SU-DHL-6 (cell line): ENCODE results near the gene PACS1.

ENCODE experiments used
- H2AFZ ChIP-seq: fragments of 200-600 bp; sonication (generic); 2 replicates; pipeline ENCODE4 v1.6.1; 2014; ENCODE audit warnings: low read depth, mild to moderate bottlenecking, moderate library complexity, mixed read lengths, antibody characterized with exemption, low read length; ENCODE audit not compliant: severe bottlenecking
- H3F3A ChIP-seq: fragments of 200-600 bp; shearing (Covaris generic); 2 replicates; pipeline ENCODE4 v1.6.0; 2016; ENCODE audit warnings: antibody characterized with exemption, mild to moderate bottlenecking; ENCODE audit not compliant: insufficient read depth
- H3K27ac ChIP-seq: fragments of 200-600 bp; sonication (generic); 2 replicates; pipeline ENCODE4 v1.5.1; 2016; ENCODE audit warnings: low read depth, mild to moderate bottlenecking, low read length, moderate library complexity, mixed read lengths
- H3K27me3 ChIP-seq: fragments of 200-600 bp; sonication (generic), shearing (Covaris generic); 2 replicates; pipeline ENCODE4 v1.6.0; 2014; ENCODE audit warnings: mild to moderate bottlenecking, low read length
- H3K36me3 ChIP-seq: fragments of 200-600 bp; sonication (generic); 2 replicates; pipeline ENCODE4 v1.6.1; 2014; ENCODE audit warnings: mild to moderate bottlenecking, low read length, mixed read lengths
- H3K4me2 ChIP-seq: fragments of 300-600, 200-600 bp; shearing (Covaris generic), sonication (generic); 2 replicates; pipeline ENCODE4 v1.6.0; 2014; ENCODE audit warnings: low read length, low read depth, mild to moderate bottlenecking; ENCODE audit not compliant: poor library complexity, severe bottlenecking
- H3K4me3 ChIP-seq: fragments of 200-600 bp; sonication (generic); 2 replicates; pipeline ENCODE4 v1.5.1; 2014; ENCODE audit warnings: antibody characterized with exemption, low read length, mild to moderate bottlenecking, mixed read lengths; ENCODE audit not compliant: insufficient read depth, poor library complexity, severe bottlenecking
- H3K79me2 ChIP-seq: fragments of 200-600 bp; sonication (generic); 2 replicates; pipeline ENCODE4 v1.6.1; 2014; ENCODE audit warnings: mild to moderate bottlenecking, low read length, moderate library complexity; ENCODE audit not compliant: insufficient read depth
- H3K9ac ChIP-seq: fragments of 200-600 bp; sonication (generic); 2 replicates; pipeline ENCODE4 v1.7.0; 2014; ENCODE audit warnings: mild to moderate bottlenecking, low read length
- H3K9me2 ChIP-seq: fragments of 200-600 bp; sonication (generic); replicated peaks from 2 replicates; pipeline ENCODE4 v1.6.1; 2014; ENCODE audit warnings: low read length; ENCODE audit not compliant: insufficient read depth
- H3K9me3 ChIP-seq: fragments of 200-600 bp; sonication (generic); 2 replicates; pipeline ENCODE4 v1.6.1; 2014; ENCODE audit warnings: low read length, mixed read lengths; ENCODE audit not compliant: insufficient read depth
- H4K20me1 ChIP-seq: fragments of 200-600 bp; sonication (generic); 2 replicates; pipeline ENCODE4 v1.6.1; 2014; ENCODE audit warnings: low read depth, mild to moderate bottlenecking, antibody characterized with exemption, low read length, moderate library complexity, mixed read lengths
- CTCF ChIP-seq: fragments of 200-600 bp; sonication (generic); IDR thresholded peaks from one replicate; pipeline ENCODE4 v1.5.1; 2017; ENCODE audit warnings: antibody characterized with exemption, mild to moderate bottlenecking, low read length, moderate library complexity; ENCODE audit not compliant: insufficient read depth, poor library complexity, severe bottlenecking
- EZH2phosphoT487 ChIP-seq: fragments of 200-600 bp; sonication (generic), shearing (Covaris generic); conservative IDR thresholded peaks from 2 replicates; pipeline ENCODE4 v1.6.1; 2018; ENCODE audit warnings: mild to moderate bottlenecking, antibody characterized with exemption, low read length, moderate library complexity, mixed read lengths

PACS1 gene

GRCh38 chr11:66068923-66069714 lies 953 bp upstream of the PACS1 start:
- peaks cover 46% of the 10 kb centered on the region for H3F3A ChIP-seq
- H3K4me3 ChIP-seq, result peak overlapping the region; percentile 59
- peak overlapping the region; percentile 61 for H2AFZ ChIP-seq
- no peaks in the 10 kb centered on the region for H3K9me3 ChIP-seq
- no peaks in the 10 kb centered on the region for H3K27me3 ChIP-seq
- peaks cover 25% of the 10 kb centered on the region for H3K36me3 ChIP-seq
- peak overlapping the region; percentile 59 for H3K4me2 ChIP-seq
- no peaks in the 10 kb centered on the region for H4K20me1 ChIP-seq
- no peak for TF ChIP-seq CTCF
- TF ChIP-seq EZH2phosphoT487, result no peak
- peak overlapping the region; percentile 70 for H3K27ac ChIP-seq
- H3K9me2 ChIP-seq, result no peaks in the 10 kb centered on the region
- H3K79me2 ChIP-seq, result no peaks in the 10 kb centered on the region
- H3K9ac ChIP-seq, result peak overlapping the region; percentile 71

DNA sequence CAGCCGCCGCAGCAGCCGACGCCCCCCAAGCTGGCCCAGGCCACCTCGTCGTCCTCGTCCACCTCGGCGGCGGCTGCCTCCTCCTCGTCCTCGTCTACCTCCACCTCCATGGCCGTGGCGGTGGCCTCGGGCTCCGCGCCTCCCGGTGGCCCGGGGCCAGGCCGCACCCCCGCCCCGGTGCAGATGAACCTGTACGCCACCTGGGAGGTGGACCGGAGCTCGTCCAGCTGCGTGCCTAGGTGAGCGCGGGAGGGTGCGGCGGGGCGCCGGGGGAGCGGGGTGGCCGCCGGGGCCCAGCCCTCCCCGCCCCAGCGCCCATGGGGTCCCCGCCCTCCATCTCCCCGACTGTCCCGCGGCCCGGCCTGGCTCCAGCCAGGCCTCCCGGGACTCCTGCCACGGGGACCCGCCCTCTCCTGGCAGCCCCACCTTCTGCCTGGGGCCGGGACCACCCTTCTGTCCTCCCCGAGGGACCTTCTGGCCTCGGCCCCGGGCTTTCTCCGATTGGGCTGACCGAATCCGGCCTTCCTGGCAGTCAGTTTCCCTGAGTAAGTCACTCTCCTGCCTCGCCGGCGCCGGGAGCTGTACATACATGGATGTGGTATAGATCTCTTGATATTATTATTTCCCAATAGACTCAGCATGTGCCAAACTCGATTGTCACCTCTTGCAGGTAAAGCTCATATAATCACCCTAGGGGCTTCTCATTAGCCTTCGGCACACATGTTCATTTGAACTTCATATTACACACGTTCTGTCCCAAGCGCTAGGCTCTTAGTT lies 720 bp downstream of the PACS1 start:
- H3K79me2 ChIP-seq, result no peaks in the 10 kb centered on the region
- H3K27ac ChIP-seq, result no peak overlapping the region
- H3K9me2 ChIP-seq, result no peaks in the 10 kb centered on the region
- H3K27me3 ChIP-seq, result no peaks in the 10 kb centered on the region
- H3K4me3 ChIP-seq, result peak overlapping the region; percentile 68
- peak overlapping the region; percentile 68 for H2AFZ ChIP-seq
- peak overlapping the region; percentile 69 for H3K9ac ChIP-seq
- peaks cover 10% of the 10 kb centered on the region for H3K36me3 ChIP-seq
- H3F3A ChIP-seq, result peaks cover 38% of the 10 kb centered on the region
- no peaks in the 10 kb centered on the region for H3K9me3 ChIP-seq
- H3K4me2 ChIP-seq, result peak overlapping the region; percentile 79
- TF ChIP-seq EZH2phosphoT487 (no peak), CTCF (no peak)
- no peaks in the 10 kb centered on the region for H4K20me1 ChIP-seq

- H3K9me3 ChIP-seq, result no peaks in the 10 kb centered on the region
Measured at GRCh38 chr11:66071381-66071801, 1.3 kb downstream of the PACS1 start.

More at GRCh38 chr11:66071381-66071801, 1.3 kb downstream of the PACS1 start:
- peak overlapping the region; percentile 69 for H3K9ac ChIP-seq
- no peak overlapping the region for H2AFZ ChIP-seq
- H3K4me3 ChIP-seq, result peak overlapping the region; percentile 68
- TF ChIP-seq EZH2phosphoT487, result no peak
- TF ChIP-seq CTCF, result no peak
- H3K27ac ChIP-seq, result peak overlapping the region; percentile 17; the same call in 1 of the 2 replicates
- H3K4me2 ChIP-seq, result peak overlapping the region; percentile 79
- peaks cover 7% of the 10 kb centered on the region for H3K36me3 ChIP-seq
- H3K27me3 ChIP-seq, result no peaks in the 10 kb centered on the region
- H4K20me1 ChIP-seq, result no peaks in the 10 kb centered on the region
- H3F3A ChIP-seq, result peaks cover 38% of the 10 kb centered on the region
- H3K9me2 ChIP-seq, result no peaks in the 10 kb centered on the region
- H3K79me2 ChIP-seq, result no peaks in the 10 kb centered on the region
